ENCODE results near the gene KDM4C. TPM values are rescaled to one million over a fixed set of nuclear protein-coding genes. Genes with fewer than 3 reads are reported as not detected.
A peak's percentile ranks its signal among the peaks of the same experiment; 100 is the strongest.

KDM4C gene
- total RNA-seq, 1 donor from 2014 or later, result 16.5 TPM

- Mint-ChIP-seq H3K27ac (no peak overlapping the region), H3K4me3 (no peak overlapping the region), H3K4me1 (ENCODE audit: unreplicated experiment) (no peaks in the 10 kb centered on the region), H3K9me3 (peaks cover 6% of the 10 kb centered on the region), H3K27me3 (no peaks in the 10 kb centered on the region), H3K36me3 (peaks cover 3% of the 10 kb centered on the region)
- no peak for DNase-seq (ENCODE audit: extremely low spot score, unreplicated experiment)
- TF ChIP-seq CTCF (conservative IDR thresholded peaks at IDR 0.05), result no peak
Measured at GRCh38 chr9:6922124-6922676, 164.4 kb downstream of the KDM4C start.

GRCh38 chr9:6922680-6923079, 164.9 kb downstream of the KDM4C start:
- H3K4me3 Mint-ChIP-seq, result no peak overlapping the region
- no peak for TF ChIP-seq CTCF (conservative IDR thresholded peaks at IDR 0.05)
- peaks cover 2% of the 10 kb centered on the region for H3K9me3 Mint-ChIP-seq
- no peak for DNase-seq (ENCODE audit: extremely low spot score, unreplicated experiment)
- H3K4me1 Mint-ChIP-seq (ENCODE audit: unreplicated experiment), result peaks cover under 1% of the 10 kb centered on the region
- H3K27ac Mint-ChIP-seq, result no peak overlapping the region
- no peaks in the 10 kb centered on the region for H3K27me3 Mint-ChIP-seq
- peaks cover 4% of the 10 kb centered on the region for H3K36me3 Mint-ChIP-seq

GRCh38 chr9:6923086-6923485, 165.3 kb downstream of the KDM4C start:
- H3K36me3 Mint-ChIP-seq, result peaks cover 8% of the 10 kb centered on the region
- H3K27me3 Mint-ChIP-seq, result no peaks in the 10 kb centered on the region
- no peak overlapping the region for H3K27ac Mint-ChIP-seq
- H3K4me1 Mint-ChIP-seq (ENCODE audit: unreplicated experiment), result peaks cover 5% of the 10 kb centered on the region
- DNase-seq (ENCODE audit: extremely low spot score, unreplicated experiment), result no peak
- no peak overlapping the region for H3K4me3 Mint-ChIP-seq
- H3K9me3 Mint-ChIP-seq, result peaks cover 4% of the 10 kb centered on the region
- no peak for TF ChIP-seq CTCF (conservative IDR thresholded peaks at IDR 0.05)

GRCh38 chr9:6924149-6924548, 166.4 kb downstream of the KDM4C start:
- TF ChIP-seq CTCF (conservative IDR thresholded peaks at IDR 0.05), result no peak
- Mint-ChIP-seq H3K36me3 (peaks cover 7% of the 10 kb centered on the region), H3K4me3 (no peak overlapping the region), H3K27me3 (no peaks in the 10 kb centered on the region), H3K4me1 (ENCODE audit: unreplicated experiment) (peaks cover 7% of the 10 kb centered on the region), H3K27ac (no peak overlapping the region), H3K9me3 (peaks cover 4% of the 10 kb centered on the region)
- DNase-seq (ENCODE audit: extremely low spot score, unreplicated experiment), result no peak

- H3K27ac Mint-ChIP-seq, result no peak overlapping the region
- H3K36me3 Mint-ChIP-seq, result peaks cover 5% of the 10 kb centered on the region
- no peaks in the 10 kb centered on the region for H3K27me3 Mint-ChIP-seq
- H3K9me3 Mint-ChIP-seq, result peaks cover 4% of the 10 kb centered on the region
- H3K4me1 Mint-ChIP-seq (ENCODE audit: unreplicated experiment), result peaks cover 7% of the 10 kb centered on the region
- DNase-seq (ENCODE audit: extremely low spot score, unreplicated experiment), result no peak
- no peak for TF ChIP-seq CTCF (conservative IDR thresholded peaks at IDR 0.05)
- peak overlapping the region; percentile 14 for H3K4me3 Mint-ChIP-seq
Measured at GRCh38 chr9:6924988-6925563, 167.3 kb downstream of the KDM4C start.
